ENCODE data around the gene CASP12.
A peak's percentile ranks its signal among the peaks of the same experiment; 100 is the strongest.
"Not testable (repeated sequence)": the region's sequence is repeated elsewhere in the genome, so short reads cannot be mapped to it uniquely, and the experiment has no call there.

CASP12 gene

DNA sequence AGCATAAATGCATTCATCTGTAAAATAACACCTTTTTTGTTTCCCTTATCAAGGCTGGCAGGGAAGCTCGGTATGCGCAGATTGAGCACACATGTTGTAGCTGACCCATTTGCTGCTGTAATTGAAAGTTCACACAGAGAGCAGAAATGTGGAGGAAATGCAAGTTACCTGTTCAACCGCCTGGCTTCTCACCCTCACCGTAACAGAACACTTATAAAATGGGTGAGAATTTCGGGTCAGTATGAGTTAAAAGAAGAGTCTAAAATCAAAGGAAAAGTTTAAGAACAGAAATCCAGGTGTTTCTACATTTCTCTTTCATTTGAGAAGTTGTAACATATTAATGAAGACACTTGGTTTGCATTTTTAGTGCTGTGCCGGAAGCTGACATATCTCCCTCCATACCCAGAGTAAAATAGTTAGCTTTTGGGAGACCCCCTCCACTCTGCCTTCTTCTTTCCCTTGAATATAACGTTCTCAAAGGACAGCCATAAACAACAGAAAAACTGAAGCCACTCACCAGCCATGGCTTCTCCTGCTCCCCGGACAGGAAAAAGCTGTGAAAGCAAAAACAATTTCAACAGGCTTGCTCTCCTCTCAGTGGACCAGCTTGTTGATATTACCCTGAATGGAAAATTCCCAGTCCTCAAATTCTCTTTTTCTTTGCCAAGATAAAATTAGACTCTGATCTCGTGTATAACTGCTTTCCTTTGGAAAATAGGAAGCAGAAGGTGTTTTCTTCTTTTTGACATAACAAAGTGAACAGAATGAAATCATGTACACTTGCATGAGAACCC, at the start of gene CASP12:
TSS of gene CASP12 (minus strand) at position 570 of the 794 bp plus-strand sequence.
- DNase-seq = peak in 1 of 2 donors; percentile 42

DNA sequence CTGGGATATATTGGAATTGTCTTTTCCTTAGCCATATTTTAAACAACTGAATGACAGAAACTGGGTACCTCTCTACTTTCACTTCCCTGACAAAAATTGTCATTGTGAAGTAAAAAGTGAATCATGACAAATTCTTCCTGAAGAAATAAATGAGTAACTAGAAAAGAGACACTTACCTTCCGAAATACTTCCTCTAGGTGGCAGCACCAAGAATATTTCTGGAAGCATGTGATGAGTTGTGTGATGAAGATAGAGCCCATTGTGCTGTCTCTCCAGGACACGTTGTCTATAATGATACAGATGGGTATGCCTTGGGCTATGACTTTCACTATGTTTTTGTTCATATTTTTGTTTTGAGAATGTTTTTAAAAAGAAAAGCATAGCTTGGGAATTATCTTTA, 48.6 kb upstream of the CASP12 start:
- peak; percentile 21 to 73 for DNase-seq

- DNase-seq = no peak
Observed at GRCh38 chr11:104944076-104944475, 45.8 kb upstream of the CASP12 start.

- DNase-seq = no peak
Observed at GRCh38 chr11:104943561-104943960, 45.3 kb upstream of the CASP12 start.

GRCh38 chr11:104934594-104934993, 36.3 kb upstream of the CASP12 start:
- DNase-seq = peak in 1 of 2 donors; percentile 44

- not testable (repeated sequence) for DNase-seq
Observed at GRCh38 chr11:104934073-104934472, 35.8 kb upstream of the CASP12 start.

- no peak for DNase-seq
Observed at GRCh38 chr11:104928811-104929210, 30.6 kb upstream of the CASP12 start.

DNA sequence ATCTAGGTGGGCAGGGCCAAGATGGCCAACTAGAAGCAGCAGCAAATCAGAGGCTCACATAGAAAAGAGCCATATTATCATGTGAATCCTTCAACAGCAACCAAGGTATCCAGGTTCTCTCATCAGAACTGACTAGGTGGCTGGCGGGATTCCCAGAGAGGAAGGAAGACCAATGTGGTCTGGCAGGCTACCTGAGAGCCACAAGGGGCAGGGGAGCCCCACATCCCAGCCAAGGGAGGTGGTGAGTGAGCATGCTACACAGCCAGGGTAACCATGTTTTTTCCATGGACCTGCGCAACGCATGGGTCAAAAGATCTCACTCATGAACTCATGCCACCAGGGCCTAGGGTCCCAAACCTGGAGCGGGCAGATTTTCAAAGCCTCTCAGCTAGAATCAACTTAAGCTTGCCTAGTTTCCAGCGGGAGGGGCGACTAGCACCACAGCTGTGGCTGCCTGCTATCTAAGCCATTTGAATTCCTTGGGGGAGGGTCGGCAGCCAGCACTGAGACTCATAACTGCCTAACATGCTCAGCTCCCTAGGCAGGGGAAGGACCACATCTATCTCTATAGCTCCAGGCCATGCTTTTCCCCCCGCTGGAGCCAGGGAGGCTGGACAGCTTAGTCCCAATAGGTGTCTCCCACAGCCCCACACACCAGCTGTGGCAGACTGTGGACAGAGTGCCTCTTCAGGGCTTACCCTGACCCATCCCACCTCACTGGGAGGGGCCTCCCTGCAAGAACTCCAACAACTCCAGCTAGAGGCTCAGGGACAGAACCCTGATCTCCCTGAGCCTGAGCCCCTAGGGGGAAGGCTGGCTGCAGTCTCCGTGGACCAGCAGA, 28.7 kb upstream of the CASP12 start:
- no peak for DNase-seq

GRCh38 chr11:104925850-104926249, 27.6 kb upstream of the CASP12 start:
- DNase-seq = no peak

GRCh38 chr11:104918113-104918824, 20.0 kb upstream of the CASP12 start:
- DNase-seq = peak in 1 of 2 donors; percentile 59

DNA sequence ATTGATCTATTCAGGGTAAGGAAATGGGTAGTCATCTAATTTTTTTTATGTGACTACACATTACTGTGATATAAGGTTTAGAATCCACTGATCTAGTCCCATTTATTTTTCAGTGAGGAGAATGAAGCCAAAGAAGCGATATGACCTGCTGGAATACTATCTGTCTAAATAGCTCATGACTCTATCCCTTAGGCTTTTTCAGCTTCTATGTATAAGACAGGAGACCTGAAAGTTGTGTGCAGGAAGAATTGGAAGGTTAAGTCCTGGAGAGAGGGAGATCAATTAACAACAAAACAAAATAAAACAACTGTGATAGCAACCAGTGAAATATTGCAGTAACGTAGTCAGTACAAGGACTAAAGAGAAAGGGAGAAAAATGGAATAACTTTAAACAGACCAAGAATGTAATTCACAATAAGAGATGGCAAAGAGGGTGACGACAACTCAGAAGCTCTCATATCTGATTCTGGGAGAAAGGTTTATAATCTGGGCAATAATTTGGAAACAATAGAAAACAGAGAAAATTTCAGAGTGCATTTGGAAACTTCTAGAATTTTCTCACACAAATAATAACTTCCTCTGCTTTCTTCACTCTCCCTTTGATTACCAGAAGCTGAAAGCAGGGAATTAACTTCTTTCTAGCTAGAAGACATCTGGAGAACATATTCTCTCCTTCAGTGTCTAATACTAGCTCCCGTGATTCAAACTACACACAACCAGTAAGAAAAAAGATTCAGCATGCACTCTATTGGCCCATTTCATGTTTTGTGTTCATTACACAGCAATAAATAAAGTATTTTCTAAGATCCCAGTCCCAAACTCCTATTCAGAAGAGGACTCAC, 19.2 kb upstream of the CASP12 start:
- no peak for DNase-seq

DNA sequence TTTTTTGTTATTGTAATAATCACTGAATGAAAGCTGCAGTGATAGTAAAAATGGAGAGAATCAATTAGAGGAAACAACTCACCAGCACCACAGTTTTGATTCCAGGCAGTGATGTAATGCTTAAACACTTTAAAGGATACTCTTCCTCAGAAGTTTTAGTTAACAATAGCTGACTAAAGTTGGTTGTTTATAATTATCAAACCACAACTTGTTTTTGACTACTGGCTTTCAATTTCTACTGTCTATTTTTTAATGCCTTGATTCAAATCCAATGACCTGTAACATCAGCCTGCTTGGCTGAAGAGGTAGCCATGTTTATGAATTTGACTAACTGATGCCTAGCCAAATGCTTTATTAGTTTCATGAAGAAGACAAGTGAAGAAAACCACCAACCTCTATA, 18.2 kb upstream of the CASP12 start:
- DNase-seq = peak in 1 of 2 donors; percentile 42

DNA sequence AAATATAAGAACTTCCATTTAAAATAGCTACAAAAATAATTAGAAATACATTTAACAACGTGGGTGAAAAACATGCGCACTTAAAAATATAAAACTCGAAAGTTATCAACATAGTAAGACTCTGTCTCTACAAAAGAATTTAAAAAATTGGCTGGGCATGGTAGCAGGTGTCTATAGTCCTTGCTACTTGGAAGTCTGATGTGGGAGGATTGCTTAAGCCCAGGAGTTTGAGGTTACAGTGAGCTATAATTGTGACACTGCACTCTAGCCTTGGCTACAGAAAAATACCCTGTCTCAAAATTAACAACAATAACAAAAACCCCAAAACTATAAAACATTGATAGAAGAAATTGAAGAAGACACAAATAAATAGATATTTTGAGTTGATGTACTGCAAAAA, 13.8 kb upstream of the CASP12 start:
- DNase-seq = no peak

DNA sequence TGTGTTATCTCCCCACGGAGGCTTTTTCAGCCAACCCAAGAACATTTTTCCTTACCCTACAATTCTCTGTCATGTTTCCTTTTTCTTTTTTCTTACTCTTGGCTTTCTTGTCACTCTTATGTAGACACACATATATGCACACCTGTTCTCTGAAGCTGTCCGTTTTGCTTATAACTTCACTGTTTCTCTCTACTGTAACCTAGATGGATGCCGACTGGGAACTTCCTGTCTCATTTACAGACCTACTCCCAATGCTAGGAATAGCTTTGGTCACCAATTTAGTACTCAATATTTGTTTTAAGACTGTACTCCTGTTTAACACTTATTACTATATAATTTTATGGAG, 9.9 kb upstream of the CASP12 start:
- no peak for DNase-seq

GRCh38 chr11:104907521-104908185, 9.4 kb upstream of the CASP12 start:
- peak in 1 of 2 donors; percentile 41 for DNase-seq

DNA sequence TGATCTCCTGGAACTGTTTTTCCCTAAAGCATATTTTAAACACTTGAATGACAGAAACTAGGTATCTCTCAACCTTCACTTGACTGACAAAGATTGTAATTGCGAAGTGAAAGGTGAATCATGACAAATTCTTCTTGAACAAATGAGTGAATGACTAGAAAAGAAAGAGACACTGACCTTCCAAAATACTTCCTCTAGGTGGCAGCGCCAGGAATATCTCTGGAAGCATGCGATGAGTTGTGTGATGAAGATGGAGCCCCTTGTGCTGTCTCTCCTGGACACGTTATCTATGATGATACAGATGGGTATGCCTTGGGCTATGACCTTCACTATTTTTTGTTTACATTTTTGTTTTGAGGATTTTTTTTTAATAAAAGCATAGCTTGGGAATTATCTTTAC, 7.0 kb upstream of the CASP12 start:
- no peak for DNase-seq

- no peak for DNase-seq
Observed at GRCh38 chr11:104899226-104899625, 966 bp upstream of the CASP12 start.

DNA sequence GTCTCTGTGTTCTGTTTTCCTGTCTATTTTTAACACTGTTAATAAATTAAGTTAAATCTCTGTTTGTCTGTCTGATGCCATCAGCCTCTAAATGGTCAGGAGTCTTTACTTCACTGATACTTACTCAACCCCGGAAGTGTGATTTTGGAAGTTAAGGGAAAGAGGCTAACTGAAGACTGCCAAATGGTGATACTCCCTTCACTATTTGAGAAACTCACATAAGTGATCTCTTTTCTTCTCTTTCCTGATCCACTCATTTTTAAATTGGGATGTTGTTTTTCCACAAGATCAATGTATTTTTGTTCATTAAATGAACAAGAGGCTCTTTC, 389 bp upstream of the CASP12 start:
- DNase-seq = no peak

DNA sequence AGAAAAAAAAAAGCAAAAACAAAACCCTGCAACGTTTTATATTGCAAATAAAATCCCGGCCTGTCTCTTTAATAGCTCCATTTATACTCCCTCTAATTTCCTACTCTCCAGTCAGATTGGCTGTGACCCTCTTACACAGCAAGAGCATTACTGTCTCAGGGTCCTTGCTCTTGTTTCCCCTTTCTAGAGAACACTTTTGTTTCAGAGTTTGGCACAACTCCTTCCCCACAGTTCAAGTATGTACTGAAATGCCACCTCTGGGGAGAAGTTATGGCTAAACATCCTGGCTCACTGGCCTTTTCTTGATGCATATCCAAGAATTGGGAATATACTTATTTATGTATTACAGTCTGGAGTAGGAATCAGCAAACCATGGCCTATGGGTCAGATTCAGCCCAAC, 2.6 kb downstream of the CASP12 start:
- DNase-seq = no peak

DNA sequence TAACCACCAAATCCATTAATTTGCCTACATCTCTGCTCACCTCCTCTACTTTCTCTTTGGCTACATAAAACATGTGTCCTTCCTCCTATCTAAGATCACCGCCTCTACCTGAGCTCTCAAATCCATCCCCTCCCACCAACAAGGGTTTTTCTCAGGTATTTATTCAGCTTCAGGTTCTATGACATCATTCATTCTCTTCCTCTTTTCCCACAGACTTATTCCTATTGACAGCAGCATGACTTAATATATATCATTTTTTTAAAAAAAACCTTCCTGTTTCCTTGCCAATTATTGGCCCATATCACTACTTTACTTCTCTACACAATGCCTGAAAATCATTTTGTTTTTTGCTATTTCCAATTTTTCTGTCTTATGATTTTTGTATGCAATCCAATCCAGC, 4.4 kb downstream of the CASP12 start:
- no peak for DNase-seq

DNA sequence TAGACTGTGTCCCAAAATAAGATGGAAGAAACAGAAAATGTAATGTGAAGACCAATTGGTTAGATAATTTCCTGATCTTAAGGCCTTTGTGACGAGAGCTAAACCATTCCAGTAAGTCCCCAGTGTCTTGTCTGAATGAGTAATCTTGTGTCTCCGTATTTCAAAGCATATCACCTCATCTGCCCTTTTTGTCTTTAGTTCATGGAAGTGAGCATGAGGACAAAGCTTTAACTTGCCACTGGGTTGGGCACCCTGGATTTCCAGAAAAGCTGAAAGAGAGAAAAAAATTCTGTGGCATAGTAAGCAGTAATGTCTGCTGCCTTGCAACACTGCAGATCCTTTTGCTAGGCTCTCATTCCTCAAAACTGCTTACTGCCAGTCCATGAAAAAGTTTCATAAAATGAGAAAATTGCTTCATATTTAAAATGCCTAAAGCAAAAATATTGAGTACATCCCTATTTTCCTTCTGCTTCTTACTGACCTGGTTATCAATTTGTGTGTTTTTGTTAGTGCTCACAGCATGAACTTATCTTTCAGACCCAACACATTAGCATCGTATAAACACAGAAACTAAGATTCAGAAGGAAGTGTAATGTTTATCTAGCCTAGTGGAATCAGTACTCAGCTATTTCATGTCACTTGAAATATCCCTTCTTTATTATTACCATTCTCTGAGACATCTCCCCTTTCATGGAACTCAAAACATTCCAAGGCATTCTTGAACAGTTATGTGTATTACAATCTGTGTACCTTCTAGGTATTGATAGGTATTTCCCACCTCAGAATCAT, 5.3 kb downstream of the CASP12 start:
- no peak for DNase-seq
